ENCODE measurements around the gene CEP192. TPM values are rescaled to one million over a fixed set of nuclear protein-coding genes. Genes with fewer than 3 reads are reported as not detected.
A peak's percentile ranks its signal among the peaks of the same experiment; 100 is the strongest.

The CEP192 gene, protein sequence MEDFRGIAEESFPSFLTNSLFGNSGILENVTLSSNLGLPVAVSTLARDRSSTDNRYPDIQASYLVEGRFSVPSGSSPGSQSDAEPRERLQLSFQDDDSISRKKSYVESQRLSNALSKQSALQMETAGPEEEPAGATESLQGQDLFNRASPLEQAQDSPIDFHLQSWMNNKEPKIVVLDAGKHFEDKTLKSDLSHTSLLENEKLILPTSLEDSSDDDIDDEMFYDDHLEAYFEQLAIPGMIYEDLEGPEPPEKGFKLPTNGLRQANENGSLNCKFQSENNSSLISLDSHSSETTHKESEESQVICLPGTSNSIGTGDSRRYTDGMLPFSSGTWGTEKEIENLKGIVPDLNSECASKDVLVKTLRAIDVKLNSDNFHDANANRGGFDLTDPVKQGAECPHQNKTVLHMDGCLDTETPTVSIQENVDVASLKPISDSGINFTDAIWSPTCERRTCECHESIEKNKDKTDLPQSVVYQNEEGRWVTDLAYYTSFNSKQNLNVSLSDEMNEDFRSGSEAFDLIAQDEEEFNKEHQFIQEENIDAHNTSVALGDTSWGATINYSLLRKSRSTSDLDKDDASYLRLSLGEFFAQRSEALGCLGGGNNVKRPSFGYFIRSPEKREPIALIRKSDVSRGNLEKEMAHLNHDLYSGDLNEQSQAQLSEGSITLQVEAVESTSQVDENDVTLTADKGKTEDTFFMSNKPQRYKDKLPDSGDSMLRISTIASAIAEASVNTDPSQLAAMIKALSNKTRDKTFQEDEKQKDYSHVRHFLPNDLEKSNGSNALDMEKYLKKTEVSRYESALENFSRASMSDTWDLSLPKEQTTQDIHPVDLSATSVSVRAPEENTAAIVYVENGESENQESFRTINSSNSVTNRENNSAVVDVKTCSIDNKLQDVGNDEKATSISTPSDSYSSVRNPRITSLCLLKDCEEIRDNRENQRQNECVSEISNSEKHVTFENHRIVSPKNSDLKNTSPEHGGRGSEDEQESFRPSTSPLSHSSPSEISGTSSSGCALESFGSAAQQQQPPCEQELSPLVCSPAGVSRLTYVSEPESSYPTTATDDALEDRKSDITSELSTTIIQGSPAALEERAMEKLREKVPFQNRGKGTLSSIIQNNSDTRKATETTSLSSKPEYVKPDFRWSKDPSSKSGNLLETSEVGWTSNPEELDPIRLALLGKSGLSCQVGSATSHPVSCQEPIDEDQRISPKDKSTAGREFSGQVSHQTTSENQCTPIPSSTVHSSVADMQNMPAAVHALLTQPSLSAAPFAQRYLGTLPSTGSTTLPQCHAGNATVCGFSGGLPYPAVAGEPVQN (N-terminal part only)
- total RNA-seq: 29.7 and 29.8 TPM in 2 replicates

GRCh38 chr18:12990967-12991820, at the start of gene CEP192:
CEP192 (plus strand) TSS chr18:12991362; CDS start chr18:12999425, 8,063 bp downstream.
- Histone ChIP-seq H3K79me2 (ENCODE audit: insufficient read depth, low read length) (peaks cover 42% of the 10 kb centered on the region), H3K27ac (ENCODE audit: low read depth, low read length) (peak within 1 kb of the TSS; percentile 81), H3K4me3 (ENCODE audit: insufficient read depth, low read length) (peak within 1 kb of the TSS; percentile 89), H4K20me1 (ENCODE audit: insufficient read depth, low read length) (peaks cover 10% of the 10 kb centered on the region), H3K4me2 (ENCODE audit: insufficient read depth, low read length) (peak within 1 kb of the TSS; percentile 98), H3K9me3 (ENCODE audit: low read depth, low read length) (no peaks in the 10 kb centered on the region), H3K4me1 (ENCODE audit: insufficient read depth, low read length) (peaks cover 19% of the 10 kb centered on the region), H3K27me3 (ENCODE audit: insufficient read depth, low read length) (no peaks in the 10 kb centered on the region), H3K36me3 (ENCODE audit: insufficient read depth, low read length) (no peaks in the 10 kb centered on the region), H2AFZ (ENCODE audit: low read length) (peak within 1 kb of the TSS; percentile 87)
- no peak for TF ChIP-seq CTCF (IDR thresholded peaks at IDR 0.05; ENCODE audit: extremely low read depth, low read depth, low read length)
- DNase-seq (ENCODE audit: insufficient read length, low spot score, missing footprints): peak; percentile 97

GRCh38 chr18:12943215-12943614, 47.9 kb upstream of the CEP192 start:
- H3K4me1 ChIP-seq (ENCODE audit: insufficient read depth, low read length): peaks cover 26% of the 10 kb centered on the region
- no peaks in the 10 kb centered on the region for H4K20me1 ChIP-seq (ENCODE audit: insufficient read depth, low read length)
- no peak overlapping the region for H3K27ac ChIP-seq (ENCODE audit: low read depth, low read length)
- H3K36me3 ChIP-seq (ENCODE audit: insufficient read depth, low read length): no peaks in the 10 kb centered on the region
- DNase-seq (ENCODE audit: insufficient read length, low spot score, missing footprints): no peak
- H3K79me2 ChIP-seq (ENCODE audit: insufficient read depth, low read length): peaks cover 2% of the 10 kb centered on the region
- H3K27me3 ChIP-seq (ENCODE audit: insufficient read depth, low read length): no peaks in the 10 kb centered on the region
- H3K4me2 ChIP-seq (ENCODE audit: insufficient read depth, low read length): no peak overlapping the region
- no peak for TF ChIP-seq CTCF (IDR thresholded peaks at IDR 0.05; ENCODE audit: extremely low read depth, low read depth, low read length)
- H3K9me3 ChIP-seq (ENCODE audit: low read depth, low read length): no peaks in the 10 kb centered on the region
- H3K4me3 ChIP-seq (ENCODE audit: insufficient read depth, low read length): no peak overlapping the region
- no peak overlapping the region for H2AFZ ChIP-seq (ENCODE audit: low read length)

DNA sequence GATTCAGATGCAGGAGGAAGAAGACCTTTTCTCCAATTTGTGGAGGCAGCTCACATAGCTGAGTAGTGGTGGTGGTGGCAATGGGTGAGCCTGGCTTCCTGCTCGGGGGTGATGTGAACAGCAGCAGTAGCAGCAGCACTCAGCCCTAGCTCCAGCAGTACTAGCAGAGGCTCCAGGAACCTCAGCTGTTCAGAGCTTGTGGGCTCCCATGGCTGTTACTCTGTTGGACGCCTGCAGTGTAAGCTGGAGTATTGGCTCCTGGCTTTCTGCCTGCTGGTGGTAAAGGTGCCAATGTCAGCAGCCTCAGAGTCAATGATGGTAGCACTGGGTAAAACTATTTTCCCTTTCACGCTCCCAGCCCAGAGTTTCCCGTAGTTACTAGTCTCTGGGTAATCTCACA, 46.5 kb upstream of the CEP192 start:
- H3K9me3 ChIP-seq (ENCODE audit: low read depth, low read length): no peaks in the 10 kb centered on the region
- no peaks in the 10 kb centered on the region for H4K20me1 ChIP-seq (ENCODE audit: insufficient read depth, low read length)
- DNase-seq (ENCODE audit: insufficient read length, low spot score, missing footprints): peak; percentile 73
- peak overlapping the region; percentile 35 for H3K4me3 ChIP-seq (ENCODE audit: insufficient read depth, low read length)
- peaks cover 13% of the 10 kb centered on the region for H3K79me2 ChIP-seq (ENCODE audit: insufficient read depth, low read length)
- no peak for TF ChIP-seq CTCF (IDR thresholded peaks at IDR 0.05; ENCODE audit: extremely low read depth, low read depth, low read length)
- peak overlapping the region; percentile 58 for H3K27ac ChIP-seq (ENCODE audit: low read depth, low read length)
- peaks cover 26% of the 10 kb centered on the region for H3K4me1 ChIP-seq (ENCODE audit: insufficient read depth, low read length)
- peak overlapping the region; percentile 69 for H3K4me2 ChIP-seq (ENCODE audit: insufficient read depth, low read length)
- no peaks in the 10 kb centered on the region for H3K27me3 ChIP-seq (ENCODE audit: insufficient read depth, low read length)
- H3K36me3 ChIP-seq (ENCODE audit: insufficient read depth, low read length): no peaks in the 10 kb centered on the region
- peak overlapping the region; percentile 71 for H2AFZ ChIP-seq (ENCODE audit: low read length)
